HCT116 (cell line): ENCODE data around the gene MSI2. TPM values are rescaled to one million over a fixed set of nuclear protein-coding genes. Genes with fewer than 3 reads are reported as not detected.

Experiments used
- ATAC-seq: fragments of 200-7000 bp; cut with Tn5 transposase; 2 replicates; pipeline ENCODE4 v1.9.1; 2020; ENCODE audit warnings: mild to moderate bottlenecking, moderate library complexity
- BruUV-seq: library from RNA; stranded (reverse); fragments of 400-500 nt; replicated peaks from 2 replicates; lab custom pipeline; 2021; lab: Mats Ljungman, UMichigan
- CTCF ChIA-PET: fragments of 300-600 bp; sonication (Branson Sonifier 250); formaldehyde crosslinking; loops from one replicate; lab custom pipeline; 2021; ENCODE audit warnings: antibody characterized with exemption; lab: Charles Lee
- POLR2A ChIA-PET: fragments of 300-600, 350-600 bp; sonication (Branson Sonifier 250); formaldehyde crosslinking; loops from one replicate; lab custom pipeline; 2021; ENCODE audit warnings: antibody characterized with exemption; lab: Charles Lee
- RAD21 ChIA-PET, 2 experiments: fragments of 300-600 bp; sonication (Branson Sonifier 250); formaldehyde crosslinking; loops; one replicate each; lab custom pipeline; 2023; ENCODE audit warnings: low total read pairs in 2 of 2; ENCODE audit not compliant: uncharacterized antibody in 2 of 2, unreplicated experiment in 2 of 2, low non-redundant PET in 1 of 2; lab: Charles Lee
- DNase-seq: peaks from one replicate; pipeline ENCODE4 v3.0.0-alpha.2; 2010; ENCODE audit warnings: low read depth, low spot score
- H2AFZ ChIP-seq: fragments of 200-600 bp; shearing (Covaris generic), sonication (generic); 2 replicates; pipeline ENCODE4 v1.6.1; 2017; ENCODE audit warnings: low read depth, mixed run types, mixed read lengths, antibody characterized with exemption, low read length; ENCODE audit not compliant: poor library complexity, severe bottlenecking
- H3K27ac ChIP-seq: 2 replicates; pipeline ENCODE4 v1.5.1; 2012; ENCODE audit warnings: low read depth, low read length
- H3K27me3 ChIP-seq: fragments of 200-600 bp; sonication (generic); 2 replicates; pipeline ENCODE4 v1.6.1; 2016; ENCODE audit warnings: mixed run types, low read length, mixed read lengths; ENCODE audit not compliant: insufficient read depth
- H3K36me3 ChIP-seq, 2 experiments: fragments of 200-500 bp in 1 of 2; fragments of 200-600 bp in 1 of 2; sonication (Bioruptor generic) in 1 of 2; sonication (generic) in 1 of 2; 2 replicates each; pipeline versions ENCODE4 v1.5.1 to v1.6.1; 2014 to 2016; ENCODE audit warnings: low read length in 2 of 2, inconsistent platforms in 1 of 2, mixed read lengths in 1 of 2, mixed run types in 1 of 2; ENCODE audit not compliant: insufficient read depth in 2 of 2, control insufficient read depth in 1 of 2
- H3K4me1 ChIP-seq, 2 experiments: fragments of 200-600 bp in 1 of 2; sonication (generic) in 1 of 2; 2 replicates each; pipeline versions ENCODE4 v1.5.1 to v1.6.1; 2012 to 2017; ENCODE audit warnings: low read length in 2 of 2, inconsistent platforms in 1 of 2, mild to moderate bottlenecking in 1 of 2, mixed read lengths in 1 of 2, mixed run types in 1 of 2, moderate library complexity in 1 of 2; ENCODE audit not compliant: insufficient read depth in 2 of 2, control insufficient read depth in 1 of 2
- H3K4me2 ChIP-seq: fragments of 200-600 bp; sonication (generic); 2 replicates; pipeline ENCODE4 v1.6.1; 2017; ENCODE audit warnings: mixed run types, low read length, mixed read lengths
- H3K4me3 ChIP-seq, 2 experiments: fragments of 200-600 bp in 1 of 2; sonication (generic) in 1 of 2; replicated peaks in 1 of 2; 2 replicates each; pipeline ENCODE4 v1.5.1; 2011 to 2016; ENCODE audit warnings: low read length in 2 of 2, control low read depth in 1 of 2, low read depth in 1 of 2, mild to moderate bottlenecking in 1 of 2, mixed read lengths in 1 of 2, mixed run types in 1 of 2
- H3K79me2 ChIP-seq: fragments of 200-600 bp; sonication (generic); 2 replicates; pipeline ENCODE4 v1.6.1; 2017; ENCODE audit warnings: mild to moderate bottlenecking, mixed run types, low read length, moderate library complexity, mixed read lengths; ENCODE audit not compliant: insufficient read depth
- H3K9ac ChIP-seq: fragments of 200-600 bp; sonication (generic); 2 replicates; pipeline ENCODE4 v1.6.1; 2016; ENCODE audit warnings: low read length, mixed read lengths
- H3K9me2 ChIP-seq: fragments of 200-600 bp; sonication (generic), shearing (Covaris generic); 2 replicates; pipeline ENCODE4 v1.6.1; 2017; ENCODE audit warnings: mixed run types, mild to moderate bottlenecking, moderate library complexity; ENCODE audit not compliant: insufficient read depth
- H3K9me3 ChIP-seq, 2 experiments: fragments of 200-500 bp in 1 of 2; fragments of 200-600 bp in 1 of 2; sonication (Bioruptor generic) in 1 of 2; sonication (generic) in 1 of 2; 2 replicates each; pipeline ENCODE4 v1.6.1; 2014 to 2017; ENCODE audit warnings: low read length in 2 of 2, mixed read lengths in 2 of 2, inconsistent platforms in 1 of 2, low read depth in 1 of 2, mild to moderate bottlenecking in 1 of 2, mixed run types in 1 of 2, moderate library complexity in 1 of 2; ENCODE audit not compliant: control insufficient read depth in 1 of 2, insufficient read depth in 1 of 2
- H4K20me1 ChIP-seq: fragments of 200-600 bp; sonication (generic), shearing (Covaris generic); 2 replicates; pipeline ENCODE4 v1.6.1; 2017; ENCODE audit warnings: mixed run types, mild to moderate bottlenecking, moderate library complexity; ENCODE audit not compliant: insufficient read depth
- ATF3 ChIP-seq: IDR thresholded peaks from 2 replicates; pipeline ENCODE4 v1.6.1; 2012
- CBX3 ChIP-seq: IDR thresholded peaks from 2 replicates; pipeline ENCODE4 v1.6.1; 2012; ENCODE audit warnings: low read depth
- CEBPB ChIP-seq: IDR thresholded peaks from 2 replicates; pipeline ENCODE4 v1.6.1; 2012; ENCODE audit warnings: low read depth
- CTCF ChIP-seq, 3 experiments: fragments of 200-600 bp in 1 of 3; sonication (generic) in 1 of 3; IDR thresholded peaks in 2 of 3; conservative IDR thresholded peaks in 1 of 3; 2 replicates each; pipeline ENCODE4 v1.5.1; 2012 to 2017; ENCODE audit warnings: low read depth in 2 of 3, low read length in 2 of 3, antibody characterized with exemption in 1 of 3, borderline replicate concordance in 1 of 3, control low read depth in 1 of 3, mild to moderate bottlenecking in 1 of 3, mixed read lengths in 1 of 3, mixed run types in 1 of 3, moderate library complexity in 1 of 3; ENCODE audit not compliant: insufficient read depth in 1 of 3
- EGR1 ChIP-seq: IDR thresholded peaks from 2 replicates; pipeline ENCODE4 v1.6.1; 2012; ENCODE audit warnings: low read depth
- ELF1 ChIP-seq: IDR thresholded peaks from 2 replicates; pipeline ENCODE4 v1.6.1; 2012; ENCODE audit warnings: low read depth, borderline replicate concordance
- EZH2 ChIP-seq: fragments of 200-600 bp; sonication (generic); IDR thresholded peaks from 2 replicates; pipeline ENCODE4 v1.6.1; 2017; ENCODE audit warnings: antibody characterized with exemption, mixed run types
- EZH2phosphoT487 ChIP-seq: fragments of 200-600 bp; IDR thresholded peaks from 2 replicates; pipeline ENCODE4 v1.6.1; 2018; ENCODE audit warnings: antibody characterized with exemption, borderline replicate concordance
- JUND ChIP-seq: IDR thresholded peaks from 2 replicates; pipeline ENCODE4 v1.6.1; 2012
- MAX ChIP-seq: IDR thresholded peaks from 2 replicates; pipeline ENCODE4 v1.6.1; 2012
- POLR2A ChIP-seq: IDR thresholded peaks from 2 replicates; pipeline ENCODE4 v1.7.0; 2011; ENCODE audit warnings: borderline replicate concordance; ENCODE audit not compliant: insufficient read depth, insufficient read length; ENCODE audit errors: extremely low read depth
- POLR2AphosphoS5 ChIP-seq: IDR thresholded peaks from 2 replicates; pipeline ENCODE4 v1.6.1; 2011; ENCODE audit warnings: mild to moderate bottlenecking, low read depth, low read length, moderate library complexity
- RAD21 ChIP-seq: IDR thresholded peaks from 2 replicates; pipeline ENCODE4 v1.6.1; 2012; ENCODE audit warnings: low read depth, mild to moderate bottlenecking
- SIN3A ChIP-seq: IDR thresholded peaks from 2 replicates; pipeline ENCODE4 v1.6.1; 2012; ENCODE audit warnings: low read depth
- SP1 ChIP-seq: IDR thresholded peaks from 2 replicates; pipeline ENCODE4 v1.6.1; 2012; ENCODE audit warnings: low read depth
- SRF ChIP-seq: IDR thresholded peaks from 2 replicates; pipeline ENCODE4 v1.6.1; 2012; ENCODE audit warnings: low read depth
- TCF7L2 ChIP-seq: IDR thresholded peaks from 2 replicates; pipeline ENCODE4 v1.7.0; 2011; ENCODE audit warnings: borderline replicate concordance, inconsistent platforms; ENCODE audit not compliant: insufficient read depth, insufficient read length; ENCODE audit errors: extremely low read depth
- ZBTB33 ChIP-seq: IDR thresholded peaks from 2 replicates; pipeline ENCODE4 v1.6.1; 2011; ENCODE audit warnings: mild to moderate bottlenecking, low read length, moderate library complexity; ENCODE audit not compliant: insufficient replicate concordance; ENCODE audit errors: extremely low read depth
- ZFX ChIP-seq: fragments of 450-650 bp; IDR thresholded peaks from 2 replicates; pipeline ENCODE4 v1.6.1; 2017
- intact Hi-C: fragments of 100-400 bp; cut with micrococcal nuclease; formaldehyde crosslinking; loops from 2 replicates; pipeline ENCODE4 v1.10.0; 2022
- total RNA-seq: library from RNA; stranded (reverse); gene quantifications from one replicate; pipeline ENCODE4 v1.2.1, GENCODE V29; 2021; ENCODE audit not compliant: unreplicated experiment

The MSI2 gene
- total RNA-seq, 1 experiment from 2014 or later, result 137 TPM

GRCh38 chr17:57443781-57444180 is 187.5 kb downstream of the MSI2 start:
- H2AFZ ChIP-seq, result no peak overlapping the region
- ChIA-PET RAD21 (no interaction called here), POLR2A (no interaction called here), CTCF (no interaction called here)
- ATAC-seq (no peak), DNase-seq (no peak)
- no peaks in the 10 kb centered on the region for H4K20me1 ChIP-seq
- no peaks in the 10 kb centered on the region for H3K9me2 ChIP-seq
- H3K4me1 ChIP-seq, result peaks cover 54 to 62% of the 10 kb centered on the region in 2 experiments
- H3K9me3 ChIP-seq, result no peaks in the 10 kb centered on the region
- no peak overlapping the region for H3K4me3 ChIP-seq
- H3K36me3 ChIP-seq, result no peaks in the 10 kb centered on the region
- H3K9ac ChIP-seq, result no peak overlapping the region
- BruUV-seq, result no TSS peak
- intact Hi-C loops, result loop anchor here (5.0 kb wide), 1 partner anchor 186 kb away; the partner anchor contains the start of gene MSI2
- H3K27ac ChIP-seq, result no peak overlapping the region
- no peak for TF ChIP-seq EZH2phosphoT487
- no peak for TF ChIP-seq POLR2A
- no peak for TF ChIP-seq JUND
- no peak for TF ChIP-seq SP1
- TF ChIP-seq MAX, result no peak
- no peak for TF ChIP-seq EZH2
- TF ChIP-seq ZBTB33, result no peak
- no peak for TF ChIP-seq ELF1
- no peak for TF ChIP-seq ATF3
- TF ChIP-seq TCF7L2, result no peak
- no peak for TF ChIP-seq CTCF (IDR thresholded peaks at IDR 0.05 in 2 of 3, conservative IDR thresholded peaks at IDR 0.05 in 1 of 3; ENCODE audit: borderline replicate concordance in 1 of 3, insufficient read depth in 1 of 3, low read depth in 2 of 3, low read length in 2 of 3)
- TF ChIP-seq SIN3A, result no peak
- no peak for TF ChIP-seq POLR2AphosphoS5
- no peak for TF ChIP-seq CEBPB
- no peak for TF ChIP-seq EGR1
- no peak for TF ChIP-seq ZFX
- TF ChIP-seq SRF, result no peak
- no peak for TF ChIP-seq CBX3
- no peak for TF ChIP-seq RAD21
- TF ChIP-seq, all 23 proteins: peak for 0
- Histone ChIP-seq H3K4me2 (no peak overlapping the region), H3K79me2 (peaks cover 26% of the 10 kb centered on the region; the same call in 1 of the 2 replicates), H3K27me3 (no peaks in the 10 kb centered on the region)
